ENCODE data around the gene GPR137B. TPM values are rescaled to one million over a fixed set of nuclear protein-coding genes. Genes with fewer than 3 reads are reported as not detected.

GPR137B gene
- total and polyA plus RNA-seq, 2 of the 13 experiments (the other 11 are each of a cell fraction or from before 2014, with no cell fraction given): 0.31 to 0.41 TPM

DNA sequence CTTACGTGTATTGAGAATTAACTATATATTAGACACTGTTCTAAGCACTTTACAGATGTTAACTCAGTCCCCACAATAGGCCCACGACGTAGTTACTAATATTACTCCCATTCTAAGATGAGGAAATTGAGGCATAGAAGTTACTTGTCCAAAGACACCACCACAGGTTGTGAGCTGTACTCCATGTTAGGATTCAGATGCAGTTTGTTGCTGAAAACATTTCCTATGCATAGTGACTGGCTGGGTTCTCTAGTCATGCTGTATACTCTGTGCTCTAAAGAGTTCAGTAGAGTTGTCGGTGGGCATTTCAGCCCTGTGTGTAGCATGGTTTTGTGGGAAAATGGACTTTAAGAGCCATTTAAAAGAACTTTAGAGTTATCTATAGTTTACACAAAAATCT lies 65.2 kb downstream of the GPR137B start (continued):
- TF ChIP-seq, protein P1, sequence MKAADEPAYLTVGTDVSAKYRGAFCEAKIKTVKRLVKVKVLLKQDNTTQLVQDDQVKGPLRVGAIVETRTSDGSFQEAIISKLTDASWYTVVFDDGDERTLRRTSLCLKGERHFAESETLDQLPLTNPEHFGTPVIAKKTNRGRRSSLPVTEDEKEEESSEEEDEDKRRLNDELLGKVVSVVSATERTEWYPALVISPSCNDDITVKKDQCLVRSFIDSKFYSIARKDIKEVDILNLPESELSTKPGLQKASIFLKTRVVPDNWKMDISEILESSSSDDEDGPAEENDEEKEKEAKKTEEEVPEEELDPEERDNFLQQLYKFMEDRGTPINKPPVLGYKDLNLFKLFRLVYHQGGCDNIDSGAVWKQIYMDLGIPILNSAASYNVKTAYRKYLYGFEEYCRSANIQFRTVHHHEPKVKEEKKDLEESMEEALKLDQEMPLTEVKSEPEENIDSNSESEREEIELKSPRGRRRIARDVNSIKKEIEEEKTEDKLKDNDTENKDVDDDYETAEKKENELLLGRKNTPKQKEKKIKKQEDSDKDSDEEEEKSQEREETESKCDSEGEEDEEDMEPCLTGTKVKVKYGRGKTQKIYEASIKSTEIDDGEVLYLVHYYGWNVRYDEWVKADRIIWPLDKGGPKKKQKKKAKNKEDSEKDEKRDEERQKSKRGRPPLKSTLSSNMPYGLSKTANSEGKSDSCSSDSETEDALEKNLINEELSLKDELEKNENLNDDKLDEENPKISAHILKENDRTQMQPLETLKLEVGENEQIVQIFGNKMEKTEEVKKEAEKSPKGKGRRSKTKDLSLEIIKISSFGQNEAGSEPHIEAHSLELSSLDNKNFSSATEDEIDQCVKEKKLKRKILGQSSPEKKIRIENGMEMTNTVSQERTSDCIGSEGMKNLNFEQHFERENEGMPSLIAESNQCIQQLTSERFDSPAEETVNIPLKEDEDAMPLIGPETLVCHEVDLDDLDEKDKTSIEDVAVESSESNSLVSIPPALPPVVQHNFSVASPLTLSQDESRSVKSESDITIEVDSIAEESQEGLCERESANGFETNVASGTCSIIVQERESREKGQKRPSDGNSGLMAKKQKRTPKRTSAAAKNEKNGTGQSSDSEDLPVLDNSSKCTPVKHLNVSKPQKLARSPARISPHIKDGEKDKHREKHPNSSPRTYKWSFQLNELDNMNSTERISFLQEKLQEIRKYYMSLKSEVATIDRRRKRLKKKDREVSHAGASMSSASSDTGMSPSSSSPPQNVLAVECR (CRISPR knock-in tag; IDR thresholded peaks at IDR 0.05; ENCODE audit: borderline replicate concordance): no peak
- no peak for TF ChIP-seq ZNF510 (CRISPR knock-in tag; IDR thresholded peaks at IDR 0.05; ENCODE audit: low read depth)
- TF ChIP-seq, protein P2, sequence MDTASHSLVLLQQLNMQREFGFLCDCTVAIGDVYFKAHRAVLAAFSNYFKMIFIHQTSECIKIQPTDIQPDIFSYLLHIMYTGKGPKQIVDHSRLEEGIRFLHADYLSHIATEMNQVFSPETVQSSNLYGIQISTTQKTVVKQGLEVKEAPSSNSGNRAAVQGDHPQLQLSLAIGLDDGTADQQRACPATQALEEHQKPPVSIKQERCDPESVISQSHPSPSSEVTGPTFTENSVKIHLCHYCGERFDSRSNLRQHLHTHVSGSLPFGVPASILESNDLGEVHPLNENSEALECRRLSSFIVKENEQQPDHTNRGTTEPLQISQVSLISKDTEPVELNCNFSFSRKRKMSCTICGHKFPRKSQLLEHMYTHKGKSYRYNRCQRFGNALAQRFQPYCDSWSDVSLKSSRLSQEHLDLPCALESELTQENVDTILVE (CRISPR knock-in tag; IDR thresholded peaks at IDR 0.05): no peak
- no peak for TF ChIP-seq PHB2 (IDR thresholded peaks at IDR 0.05; ENCODE audit: partially characterized antibody)
- TF ChIP-seq GTF3A (CRISPR knock-in tag; conservative IDR thresholded peaks at IDR 0.05): no peak
- no peak for TF ChIP-seq ZMYM3 (CRISPR knock-in tag; IDR thresholded peaks at IDR 0.05)
- TF ChIP-seq, protein P3, sequence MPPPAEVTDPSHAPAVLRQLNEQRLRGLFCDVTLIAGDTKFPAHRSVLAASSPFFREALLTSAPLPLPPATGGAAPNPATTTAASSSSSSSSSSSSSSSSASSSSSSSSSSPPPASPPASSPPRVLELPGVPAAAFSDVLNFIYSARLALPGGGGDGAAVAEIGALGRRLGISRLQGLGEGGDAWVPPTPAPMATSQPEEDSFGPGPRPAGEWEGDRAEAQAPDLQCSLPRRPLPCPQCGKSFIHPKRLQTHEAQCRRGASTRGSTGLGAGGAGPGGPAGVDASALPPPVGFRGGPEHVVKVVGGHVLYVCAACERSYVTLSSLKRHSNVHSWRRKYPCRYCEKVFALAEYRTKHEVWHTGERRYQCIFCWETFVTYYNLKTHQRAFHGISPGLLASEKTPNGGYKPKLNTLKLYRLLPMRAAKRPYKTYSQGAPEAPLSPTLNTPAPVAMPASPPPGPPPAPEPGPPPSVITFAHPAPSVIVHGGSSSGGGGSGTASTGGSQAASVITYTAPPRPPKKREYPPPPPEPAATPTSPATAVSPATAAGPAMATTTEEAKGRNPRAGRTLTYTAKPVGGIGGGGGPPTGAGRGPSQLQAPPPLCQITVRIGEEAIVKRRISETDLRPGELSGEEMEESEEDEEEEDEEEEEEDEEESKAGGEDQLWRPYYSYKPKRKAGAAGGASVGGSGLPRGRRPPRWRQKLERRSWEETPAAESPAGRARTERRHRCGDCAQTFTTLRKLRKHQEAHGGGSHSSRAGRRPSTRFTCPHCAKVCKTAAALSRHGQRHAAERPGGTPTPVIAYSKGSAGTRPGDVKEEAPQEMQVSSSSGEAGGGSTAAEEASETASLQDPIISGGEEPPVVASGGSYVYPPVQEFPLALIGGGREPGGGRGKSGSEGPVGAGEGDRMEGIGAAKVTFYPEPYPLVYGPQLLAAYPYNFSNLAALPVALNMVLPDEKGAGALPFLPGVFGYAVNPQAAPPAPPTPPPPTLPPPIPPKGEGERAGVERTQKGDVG (CRISPR knock-in tag; IDR thresholded peaks at IDR 0.05; ENCODE audit: borderline replicate concordance): no peak
- no peak for TF ChIP-seq PAWR (CRISPR knock-in tag; IDR thresholded peaks at IDR 0.05; ENCODE audit: borderline replicate concordance)

Data from HepG2 (cell line).